Neuronal stem cell (in vitro differentiated cells): Measurements from ENCODE around the gene ADO.
"Not testable (repeated sequence)": the region's sequence is repeated elsewhere in the genome, so short reads cannot be mapped to it uniquely, and the experiment has no call there.

Source experiments
- DNase-seq: peaks from one replicate; pipeline ENCODE4 v3.0.0-alpha.2; 2013; ENCODE audit warnings: low spot score
- H2AFZ ChIP-seq: one replicate; pipeline ENCODE4 v1.6.1; 2013; ENCODE audit warnings: mild to moderate bottlenecking, low read length, inconsistent platforms
- H2AK5ac ChIP-seq: 2 replicates; pipeline ENCODE4 v1.6.1; 2013; ENCODE audit warnings: low read depth, mild to moderate bottlenecking, inconsistent platforms, low read length, moderate library complexity, mixed read lengths
- H2BK120ac ChIP-seq: 2 replicates; pipeline ENCODE4 v1.6.1; 2013; ENCODE audit warnings: low read depth, mild to moderate bottlenecking, inconsistent platforms, low read length, moderate library complexity, mixed read lengths
- H2BK12ac ChIP-seq: one replicate; pipeline ENCODE4 v1.6.1; 2013; ENCODE audit warnings: low read length, inconsistent platforms
- H2BK15ac ChIP-seq: 2 replicates; pipeline ENCODE4 v1.6.1; 2013; ENCODE audit warnings: mild to moderate bottlenecking, low read length, inconsistent platforms, mixed read lengths
- H2BK5ac ChIP-seq: one replicate; pipeline ENCODE4 v1.6.1; 2013; ENCODE audit warnings: inconsistent platforms, mild to moderate bottlenecking, low read length, moderate library complexity
- H3K14ac ChIP-seq: one replicate; pipeline ENCODE4 v1.6.1; 2013; ENCODE audit warnings: low read length, inconsistent platforms
- H3K18ac ChIP-seq: 2 replicates; pipeline ENCODE4 v1.6.1; 2013; ENCODE audit warnings: low read length, inconsistent platforms
- H3K23ac ChIP-seq: 2 replicates; pipeline ENCODE4 v1.6.1; 2013; ENCODE audit warnings: low read depth, mild to moderate bottlenecking, mixed read lengths, low read length, inconsistent platforms; ENCODE audit not compliant: poor library complexity
- H3K27ac ChIP-seq: replicated peaks from 3 replicates; pipeline ENCODE4 v1.5.1; 2013; ENCODE audit warnings: low read length, inconsistent platforms
- H3K27me3 ChIP-seq, 3 experiments: 2 replicates each; pipeline ENCODE4 v1.6.1; 2013; ENCODE audit warnings: low read length in 3 of 3, mild to moderate bottlenecking in 2 of 3, inconsistent platforms in 1 of 3, low read depth in 1 of 3, mixed read lengths in 1 of 3, moderate library complexity in 1 of 3; ENCODE audit not compliant: control insufficient read depth in 3 of 3, insufficient read depth in 3 of 3
- H3K36me3 ChIP-seq, 2 donors: replicated peaks in 1 of 2; 2 replicates each; pipeline ENCODE4 v1.6.1; 2013; ENCODE audit warnings: low read length in 2 of 2; ENCODE audit not compliant: control insufficient read depth in 2 of 2, insufficient read depth in 2 of 2
- H3K4ac ChIP-seq: 2 replicates; pipeline ENCODE4 v1.6.1; 2013; ENCODE audit warnings: inconsistent platforms, mild to moderate bottlenecking, low read length, moderate library complexity
- H3K4me1 ChIP-seq, 2 donors: 1 replicate in 1 of 2; 2 replicates in 1 of 2; pipeline ENCODE4 v1.6.1; 2013; ENCODE audit warnings: low read length in 2 of 2, low read depth in 1 of 2; ENCODE audit not compliant: control insufficient read depth in 2 of 2, insufficient read depth in 1 of 2
- H3K4me2 ChIP-seq: one replicate; pipeline ENCODE4 v1.6.1; 2013; ENCODE audit warnings: mild to moderate bottlenecking, low read length, inconsistent platforms; ENCODE audit not compliant: insufficient read depth, poor library complexity, severe bottlenecking
- H3K4me3 ChIP-seq, 2 donors: 2 replicates each; pipeline ENCODE4 v1.5.1; 2013; ENCODE audit warnings: low read length in 2 of 2, mild to moderate bottlenecking in 2 of 2, inconsistent platforms in 1 of 2, moderate library complexity in 1 of 2
- H3K79me1 ChIP-seq: one replicate; pipeline ENCODE4 v1.6.1; 2013; ENCODE audit warnings: low read depth, mild to moderate bottlenecking, inconsistent platforms, low read length, moderate library complexity
- H3K9ac ChIP-seq: one replicate; pipeline ENCODE4 v1.6.1; 2013; ENCODE audit warnings: mild to moderate bottlenecking, low read depth, low read length, inconsistent platforms; ENCODE audit not compliant: poor library complexity
- H3K9me3 ChIP-seq, 2 donors: replicated peaks in 1 of 2; 2 replicates each; pipeline versions ENCODE3 to v1.6.1; 2013; ENCODE audit warnings: low read length in 2 of 2, mild to moderate bottlenecking in 2 of 2, inconsistent platforms in 1 of 2, low read depth in 1 of 2, mixed read lengths in 1 of 2, moderate library complexity in 1 of 2; ENCODE audit not compliant: control insufficient read depth in 2 of 2, insufficient read depth in 1 of 2
- H4K8ac ChIP-seq: one replicate; pipeline ENCODE4 v1.6.1; 2013; ENCODE audit warnings: low read depth, mild to moderate bottlenecking, inconsistent platforms, low read length, moderate library complexity
- H4K91ac ChIP-seq: one replicate; pipeline ENCODE4 v1.6.1; 2013; ENCODE audit warnings: low read length, low read depth, mild to moderate bottlenecking, inconsistent platforms; ENCODE audit not compliant: poor library complexity
- whole genome bisulfite sequencing, 2 donors: extraction: QIAGEN DNeasy Blood & Tissue Kit; methylation state at CpG; one replicate each; pipeline ENCODE4 v1.1.7; 2013; ENCODE audit warnings: missing lambda C conversion rate in 2 of 2, mixed read lengths in 1 of 2; ENCODE audit not compliant: insufficient read length in 2 of 2, insufficient replicate concordance in 1 of 2; ENCODE audit errors: extremely low coverage in 2 of 2; 5-methylcytosine and 5-hydroxymethylcytosine counted together

ADO gene

DNA sequence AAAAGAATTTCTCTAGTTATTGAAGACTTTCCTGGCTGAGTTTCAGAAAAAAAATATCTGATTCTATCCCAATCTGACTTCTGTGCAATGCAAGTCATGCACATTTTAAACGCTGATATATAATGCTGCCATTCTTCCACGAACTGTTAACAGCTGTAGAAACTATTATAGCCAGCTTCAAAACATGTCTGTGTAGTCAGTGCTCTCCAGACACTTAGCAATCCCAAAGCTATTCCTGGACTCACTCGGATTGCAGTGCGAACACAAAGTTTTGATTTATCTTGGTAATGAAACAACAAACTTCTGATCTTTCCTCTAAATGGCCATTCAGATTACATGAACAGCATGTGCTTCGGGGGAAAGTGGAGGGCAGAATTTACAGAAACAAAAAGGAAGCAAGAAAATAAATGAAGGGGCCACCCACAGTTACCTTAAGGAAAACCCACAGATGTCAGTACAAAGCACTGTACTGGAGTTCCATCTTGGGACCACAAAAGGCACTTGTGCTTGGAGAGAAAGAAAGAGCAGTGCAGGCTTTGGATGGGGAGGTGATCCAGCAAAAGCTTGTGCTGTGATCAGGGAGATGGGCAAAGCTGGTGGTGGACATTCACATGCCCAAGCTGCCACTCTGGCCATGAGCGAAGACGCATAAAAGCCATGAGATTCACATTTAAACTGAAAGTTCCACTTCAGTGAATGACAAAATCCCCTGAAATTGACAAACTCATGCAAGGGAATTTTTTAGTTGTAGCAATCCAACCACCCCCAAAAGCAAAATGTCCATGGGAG, 32.1 kb upstream of the ADO start:
- Histone ChIP-seq H4K8ac (no peak overlapping the region), H3K79me1 (no peaks in the 10 kb centered on the region), H2AFZ (peak overlapping the region; percentile 85), H2BK12ac (no peak overlapping the region), H3K9me3 (no peaks in the 10 kb centered on the region), H4K91ac (no peak overlapping the region), H2AK5ac (no peak overlapping the region), H2BK15ac (no peak overlapping the region), H3K14ac (no peak overlapping the region), H3K36me3 (no peaks in the 10 kb centered on the region), H3K4ac (no peak overlapping the region), H3K23ac (no peak overlapping the region), H2BK5ac (no peak overlapping the region), H3K9ac (no peak overlapping the region), H3K4me1 (peaks cover 1 to 24% of the 10 kb centered on the region in 2 donors), H3K27me3 (no peaks in the 10 kb centered on the region), H3K18ac (no peak overlapping the region), H3K27ac (no peak overlapping the region), H2BK120ac (no peak overlapping the region), H3K4me3 (no peak overlapping the region), H3K4me2 (no peak overlapping the region)
- DNase-seq, result no peak
- WGBS, 2 donors, result no CpG with 5 or more reads among the region's 7 CpGs

DNA sequence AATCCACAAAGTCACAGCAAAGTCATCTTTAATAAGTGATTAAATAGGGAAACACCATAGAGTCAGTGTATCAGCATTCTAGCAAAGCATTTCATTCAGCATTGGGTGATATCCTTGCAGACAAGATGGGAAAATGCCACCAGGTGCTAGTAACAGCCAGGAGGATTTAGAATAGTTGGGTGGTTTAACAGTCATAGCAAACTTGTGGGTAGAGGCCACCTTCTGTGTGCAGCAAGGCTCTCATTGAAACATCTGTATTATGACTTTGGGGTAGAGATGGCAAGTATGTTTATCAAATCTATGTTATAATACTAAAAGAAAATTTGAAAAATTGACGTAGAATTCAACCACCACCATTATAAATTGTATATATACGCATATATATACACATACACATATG, 26.4 kb upstream of the ADO start:
- H3K27ac ChIP-seq, result no peak overlapping the region
- H3K27me3 ChIP-seq, result no peaks in the 10 kb centered on the region
- no peak overlapping the region for H2BK12ac ChIP-seq
- H3K79me1 ChIP-seq, result no peaks in the 10 kb centered on the region
- no peak overlapping the region for H4K8ac ChIP-seq
- no peaks in the 10 kb centered on the region for H3K36me3 ChIP-seq
- H3K4ac ChIP-seq, result no peak overlapping the region
- H2BK120ac ChIP-seq, result no peak overlapping the region
- H3K9ac ChIP-seq, result no peak overlapping the region
- H2BK15ac ChIP-seq, result no peak overlapping the region
- H3K18ac ChIP-seq, result no peak overlapping the region
- no peak overlapping the region for H2BK5ac ChIP-seq
- H4K91ac ChIP-seq, result no peak overlapping the region
- no peak overlapping the region for H3K14ac ChIP-seq
- no peak overlapping the region for H3K4me3 ChIP-seq
- no peak overlapping the region for H3K23ac ChIP-seq
- no peaks in the 10 kb centered on the region for H3K9me3 ChIP-seq
- no CpG with 5 or more reads among the region's 2 CpGs for WGBS, 2 donors
- no peak overlapping the region for H2AK5ac ChIP-seq
- DNase-seq, result no peak
- no peaks in the 10 kb centered on the region for H3K4me1 ChIP-seq
- H2AFZ ChIP-seq, result no peak overlapping the region
- no peak overlapping the region for H3K4me2 ChIP-seq

DNA sequence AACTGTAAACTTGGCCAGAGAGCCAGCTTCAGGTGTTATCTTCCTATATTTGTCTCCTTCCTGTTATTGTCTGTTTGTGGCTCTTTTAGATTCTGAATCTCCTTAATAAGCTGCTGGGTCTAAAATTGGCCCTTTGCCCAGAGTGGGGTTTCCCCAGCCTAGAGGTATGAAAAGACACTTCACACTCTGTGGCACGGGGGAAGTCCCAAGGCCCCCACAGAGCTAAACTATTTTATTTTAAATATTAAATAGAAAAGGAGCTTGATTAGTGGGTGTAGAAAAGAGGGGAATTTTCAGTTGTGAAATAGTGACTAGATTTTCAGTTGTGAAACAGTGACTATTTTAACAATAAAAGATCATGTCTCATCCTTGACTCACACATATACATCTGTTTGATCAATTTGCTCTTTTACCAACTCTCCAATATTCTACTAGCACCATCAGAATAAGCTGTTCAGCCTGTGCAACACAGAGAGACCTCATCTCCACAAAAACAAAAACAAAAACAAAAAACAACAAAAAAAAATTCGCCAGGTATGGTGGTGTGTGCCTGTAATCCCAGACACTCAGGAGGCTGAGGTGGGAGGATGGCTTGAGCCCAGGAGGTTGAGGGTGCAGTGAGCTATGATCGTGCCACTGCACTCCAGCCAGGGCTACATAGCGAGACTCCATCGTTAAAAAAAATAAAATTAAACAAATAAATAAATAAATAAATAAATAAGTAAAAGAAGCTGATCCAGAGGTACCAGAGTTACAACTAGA, 24.9 kb upstream of the ADO start:
- Histone ChIP-seq H3K18ac (no peak overlapping the region), H3K4me1 (no peaks in the 10 kb centered on the region), H3K79me1 (no peaks in the 10 kb centered on the region), H2BK5ac (no peak overlapping the region), H3K4me2 (no peak overlapping the region), H2BK15ac (no peak overlapping the region), H3K27ac (no peak overlapping the region), H3K9ac (no peak overlapping the region), H3K27me3 (no peaks in the 10 kb centered on the region), H4K8ac (no peak overlapping the region), H3K9me3 (no peaks in the 10 kb centered on the region), H3K36me3 (no peaks in the 10 kb centered on the region), H3K14ac (no peak overlapping the region), H2AFZ (no peak overlapping the region), H2BK120ac (no peak overlapping the region), H2AK5ac (no peak overlapping the region), H3K23ac (no peak overlapping the region), H4K91ac (no peak overlapping the region), H3K4ac (no peak overlapping the region), H3K4me3 (no peak overlapping the region), H2BK12ac (no peak overlapping the region)
- DNase-seq, result no peak
- no CpG with 5 or more reads among the region's 5 CpGs for WGBS, 2 donors

DNA sequence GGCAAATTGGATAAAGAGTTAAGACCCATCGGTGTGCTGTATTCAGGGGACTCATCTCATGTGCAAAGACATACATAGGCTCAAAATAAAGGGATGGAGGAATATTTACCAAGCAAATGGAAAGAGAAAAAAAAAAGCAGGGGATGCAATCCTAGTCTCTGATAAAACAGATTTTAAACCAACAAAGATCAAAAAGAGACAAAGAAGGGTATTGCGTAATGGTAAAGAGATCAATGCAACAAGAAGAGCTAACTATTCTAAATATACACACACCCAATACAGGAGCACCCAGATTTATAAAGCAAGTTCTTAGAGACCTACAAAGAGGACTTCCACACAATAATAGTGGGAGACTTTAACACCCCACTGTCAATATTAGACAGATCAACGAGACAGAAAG, 20.0 kb upstream of the ADO start:
- H3K9ac ChIP-seq, H2BK12ac ChIP-seq, H3K18ac ChIP-seq, H3K9me3 ChIP-seq, H2BK5ac ChIP-seq, H3K27ac ChIP-seq, H3K4me2 ChIP-seq, H4K8ac ChIP-seq, H2BK120ac ChIP-seq, H2AFZ ChIP-seq, H3K27me3 ChIP-seq, H3K4me1 ChIP-seq, H3K23ac ChIP-seq, H2BK15ac ChIP-seq, H3K79me1 ChIP-seq, DNase-seq, H3K14ac ChIP-seq, H3K36me3 ChIP-seq, H4K91ac ChIP-seq, H2AK5ac ChIP-seq, H3K4me3 ChIP-seq, H3K4ac ChIP-seq: not testable (repeated sequence)
- no CpG with 5 or more reads among the region's 3 CpGs for WGBS, 2 donors
